ENCODE data around the gene FAN1. TPM values are rescaled to one million over a fixed set of nuclear protein-coding genes. Genes with fewer than 3 reads are reported as not detected.

The FAN1 gene
- total and polyA plus RNA-seq, 2 donors (not counting 3 experiments of a cell fraction or from before 2014, with no cell fraction given), result 4.3 to 11.7 TPM

DNA sequence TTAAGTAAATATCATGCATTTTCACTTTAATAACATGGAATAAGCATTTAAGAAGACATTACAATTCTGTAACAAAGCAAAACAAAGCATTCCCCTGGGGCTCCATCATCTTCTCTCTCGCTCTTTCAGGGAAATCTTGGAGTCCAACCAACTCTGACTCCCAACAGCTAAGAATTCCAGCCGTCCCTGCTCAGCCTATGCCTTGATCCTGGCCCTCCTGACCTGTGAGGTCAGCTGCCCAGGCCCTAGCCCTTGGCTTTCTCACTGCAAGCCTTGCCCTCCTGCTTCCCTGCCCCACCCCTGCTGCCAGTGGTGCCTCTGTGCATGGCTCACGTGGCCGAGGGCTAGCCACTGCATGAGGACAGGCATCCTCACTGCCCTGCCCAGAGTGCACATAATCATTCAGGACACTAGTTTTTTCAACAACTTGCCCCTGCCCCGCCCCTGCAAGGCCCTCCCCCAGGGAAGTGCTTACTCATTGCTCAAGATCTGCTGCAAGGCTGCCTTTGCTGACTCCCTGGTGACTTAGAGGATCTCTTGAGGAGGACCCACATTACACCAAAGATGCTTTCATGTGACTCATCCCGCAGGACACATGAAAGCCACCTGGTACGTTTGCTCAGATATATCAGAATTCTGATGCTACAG is 50.1 kb downstream of the FAN1 start:
- Histone ChIP-seq H3K4me3 (replicated peaks in 1 of 3; ENCODE audit: insufficient read depth in 1 of 3, low read depth in 1 of 3, low read length in 3 of 3) (no peak overlapping the region), H3K27me3 (ENCODE audit: control insufficient read depth in 2 of 2, insufficient read depth in 2 of 2, low read length in 2 of 2) (no peaks in the 10 kb centered on the region), H3K9me1 (replicated peaks; ENCODE audit: control insufficient read depth, extremely low read depth, insufficient read depth, low read length) (no peaks in the 10 kb centered on the region), H3K79me2 (ENCODE audit: control insufficient read depth, insufficient read depth, low read length) (peaks cover 2% of the 10 kb centered on the region), H3K4me1 (ENCODE audit: control insufficient read depth, extremely low read depth, insufficient read depth, low read length) (peaks cover 16% of the 10 kb centered on the region), H2AFZ (ENCODE audit: low read depth, low read length) (no peak overlapping the region), H3K36me3 (ENCODE audit: control insufficient read depth in 2 of 2, extremely low read depth in 1 of 2, insufficient read depth in 2 of 2, low read length in 2 of 2) (peaks cover 37 to 51% of the 10 kb centered on the region in 2 experiments), H3K9ac (replicated peaks; ENCODE audit: extremely low read depth, insufficient read depth, low read length) (no peak overlapping the region), H3K27ac (ENCODE audit: insufficient read depth, low read depth, low read length) (peak overlapping the region; percentile 10), H3K9me3 (replicated peaks; ENCODE audit: control insufficient read depth, insufficient read depth, low read length) (no peaks in the 10 kb centered on the region), H4K20me1 (replicated peaks; ENCODE audit: control insufficient read depth, extremely low read depth, insufficient read depth, low read length) (no peaks in the 10 kb centered on the region), H3K4me2 (ENCODE audit: insufficient read depth, low read length) (no peak overlapping the region)
- DNase-seq (ENCODE audit: low read depth, low spot score), result peak; percentile 37
- FAIRE-seq, result no peak
- ChIA-PET CTCF (interaction anchor here (19.0 kb wide), 1 partner anchor 174 kb away, joined by 129 read pairs; no protein-coding TSS in a partner anchor), POLR2A (no interaction called here)
- no TSS peak for BruUV-seq (replicated peaks)
- dilution Hi-C loops (cut with MboI; ENCODE audit: extremely low pct_ligation_motif_present, low sequenced_read_pairs), result no loop called here
- TF ChIP-seq FOS (IDR thresholded peaks at IDR 0.05; ENCODE audit: borderline replicate concordance, insufficient read depth, low read length) (peak; percentile 41), MYC (IDR thresholded peaks at IDR 0.05; ENCODE audit: low read depth, low read length) (no peak)
- intact Hi-C loops (cut with micrococcal nuclease), result no loop called here

DNA sequence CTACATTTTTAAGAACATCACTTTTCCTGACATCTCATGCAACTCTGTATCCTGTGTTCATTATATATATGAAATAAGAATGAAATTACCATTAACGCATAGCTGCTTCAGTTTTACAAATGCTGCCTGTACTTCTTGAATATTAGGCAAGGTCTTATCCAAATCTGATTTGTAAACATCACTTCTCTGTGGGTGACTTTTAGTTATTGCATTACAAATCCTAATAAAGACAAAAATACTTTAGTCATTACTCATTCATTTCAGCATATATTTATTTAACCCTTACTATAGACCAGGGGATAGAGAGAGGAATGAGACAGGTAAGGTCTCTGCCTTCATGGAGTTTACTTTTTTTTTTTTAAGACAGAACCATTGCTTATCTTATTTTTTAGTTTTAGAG is 51.0 kb downstream of the FAN1 start:
- H3K9me1 ChIP-seq (replicated peaks; ENCODE audit: control insufficient read depth, extremely low read depth, insufficient read depth, low read length), result no peaks in the 10 kb centered on the region
- peaks cover 34 to 55% of the 10 kb centered on the region in 2 experiments for H3K36me3 ChIP-seq (ENCODE audit: control insufficient read depth in 2 of 2, extremely low read depth in 1 of 2, insufficient read depth in 2 of 2, low read length in 2 of 2)
- no peak overlapping the region for H3K4me2 ChIP-seq (ENCODE audit: insufficient read depth, low read length)
- H3K27ac ChIP-seq (ENCODE audit: insufficient read depth, low read depth, low read length), result peak overlapping the region; percentile 10
- no peaks in the 10 kb centered on the region for H3K27me3 ChIP-seq (ENCODE audit: control insufficient read depth in 2 of 2, insufficient read depth in 2 of 2, low read length in 2 of 2)
- DNase-seq (ENCODE audit: low read depth, low spot score), result no peak
- no peaks in the 10 kb centered on the region for H4K20me1 ChIP-seq (replicated peaks; ENCODE audit: control insufficient read depth, extremely low read depth, insufficient read depth, low read length)
- H2AFZ ChIP-seq (ENCODE audit: low read depth, low read length), result no peak overlapping the region
- ChIA-PET POLR2A (no interaction called here), CTCF (interaction anchor here (19.0 kb wide), 1 partner anchor 174 kb away, joined by 129 read pairs; no protein-coding TSS in a partner anchor)
- H3K9me3 ChIP-seq (replicated peaks; ENCODE audit: control insufficient read depth, insufficient read depth, low read length), result no peaks in the 10 kb centered on the region
- H3K4me1 ChIP-seq (ENCODE audit: control insufficient read depth, extremely low read depth, insufficient read depth, low read length), result peaks cover 16% of the 10 kb centered on the region
- BruUV-seq (replicated peaks), result no TSS peak
- intact Hi-C loops (cut with micrococcal nuclease), result no loop called here
- no peak overlapping the region for H3K9ac ChIP-seq (replicated peaks; ENCODE audit: extremely low read depth, insufficient read depth, low read length)
- peaks cover 2% of the 10 kb centered on the region for H3K79me2 ChIP-seq (ENCODE audit: control insufficient read depth, insufficient read depth, low read length)
- FAIRE-seq, result no peak
- TF ChIP-seq JUN (IDR thresholded peaks at IDR 0.05; ENCODE audit: borderline replicate concordance, insufficient read depth, insufficient read length, low read depth) (no peak), EZH2 (IDR thresholded peaks at IDR 0.05; ENCODE audit: borderline replicate concordance, low read depth, low read length, severe bottlenecking) (no peak), POLR2A (IDR thresholded peaks at IDR 0.05; ENCODE audit: low read depth, low read length) (no peak)
- dilution Hi-C loops (cut with MboI; ENCODE audit: extremely low pct_ligation_motif_present, low sequenced_read_pairs), result no loop called here
- no peak overlapping the region for H3K4me3 ChIP-seq (replicated peaks in 1 of 3; ENCODE audit: insufficient read depth in 1 of 3, low read depth in 1 of 3, low read length in 3 of 3)
